Measurements from ENCODE around the gene DDX49. TPM values are rescaled to one million over a fixed set of nuclear protein-coding genes. Genes with fewer than 3 reads are reported as not detected.

DDX49 gene
- total RNA-seq, 1 experiment from 2014 or later: 51.9 TPM

GRCh38 chr19:18881491-18881890 is 38.0 kb upstream of the DDX49 start:
- TF ChIP-seq ZNF274 (IDR thresholded peaks at IDR 0.05; ENCODE audit: low read depth, low read length) (no peak), MAX (IDR thresholded peaks at IDR 0.05) (no peak), POLR2AphosphoS5 (IDR thresholded peaks at IDR 0.05; ENCODE audit: low read depth, low read length) (no peak), RAD21 (IDR thresholded peaks at IDR 0.05; ENCODE audit: low read depth) (no peak), SIN3A (IDR thresholded peaks at IDR 0.05; ENCODE audit: low read depth) (no peak), CTCF (IDR thresholded peaks at IDR 0.05 in 2 of 3, conservative IDR thresholded peaks at IDR 0.05 in 1 of 3; ENCODE audit: borderline replicate concordance in 1 of 3, insufficient read depth in 1 of 3, low read depth in 2 of 3, low read length in 2 of 3) (no peak)
- no peaks in the 10 kb centered on the region for H4K20me1 ChIP-seq (ENCODE audit: insufficient read depth)
- no peak overlapping the region for H3K9ac ChIP-seq (ENCODE audit: low read length)
- DNase-seq (ENCODE audit: low read depth, low spot score) (no peak), ATAC-seq (no peak)
- no peak overlapping the region for H2AFZ ChIP-seq (ENCODE audit: low read depth, low read length, poor library complexity, severe bottlenecking)
- H3K9me3 ChIP-seq (ENCODE audit: control insufficient read depth in 1 of 2, insufficient read depth in 1 of 2, low read depth in 1 of 2, low read length in 2 of 2): peaks cover 0 to 9% of the 10 kb centered on the region in 2 experiments; a peak in 1 of 4 replicates
- H3K79me2 ChIP-seq (ENCODE audit: insufficient read depth, low read length): no peaks in the 10 kb centered on the region
- H3K36me3 ChIP-seq (ENCODE audit: control insufficient read depth in 1 of 2, insufficient read depth in 2 of 2, low read length in 2 of 2): no peaks in the 10 kb centered on the region
- POLR2A ChIA-PET: no interaction called here
- no TSS peak for BruUV-seq (replicated peaks)
- CTCF ChIA-PET: no interaction called here
- no peak overlapping the region for H3K4me3 ChIP-seq (replicated peaks in 1 of 2; ENCODE audit: low read depth in 1 of 2, low read length in 2 of 2)
- no peak overlapping the region for H3K4me2 ChIP-seq (ENCODE audit: low read length)
- H3K9me2 ChIP-seq (ENCODE audit: insufficient read depth): no peaks in the 10 kb centered on the region
- no peaks in the 10 kb centered on the region for H3K27me3 ChIP-seq (ENCODE audit: insufficient read depth, low read length)
- intact Hi-C loops (cut with micrococcal nuclease): no loop called here
- no peak overlapping the region for H3K27ac ChIP-seq (ENCODE audit: low read depth, low read length)
- peaks cover 5 to 16% of the 10 kb centered on the region in 2 experiments; a peak in 3 of 4 replicates for H3K4me1 ChIP-seq (ENCODE audit: control insufficient read depth in 1 of 2, insufficient read depth in 2 of 2, low read length in 2 of 2)
- RAD21 ChIA-PET (ENCODE audit: low non-redundant PET in 1 of 2, low total read pairs in 2 of 2, uncharacterized antibody in 2 of 2, unreplicated experiment in 2 of 2): no interaction called here

GRCh38 chr19:18883526-18884304 is 35.8 kb upstream of the DDX49 start:
- H3K36me3 ChIP-seq (ENCODE audit: control insufficient read depth in 1 of 2, insufficient read depth in 2 of 2, low read length in 2 of 2): no peaks in the 10 kb centered on the region
- intact Hi-C loops (cut with micrococcal nuclease): no loop called here
- peaks cover 5 to 16% of the 10 kb centered on the region in 2 experiments; a peak in 3 of 4 replicates for H3K4me1 ChIP-seq (ENCODE audit: control insufficient read depth in 1 of 2, insufficient read depth in 2 of 2, low read length in 2 of 2)
- H3K79me2 ChIP-seq (ENCODE audit: insufficient read depth, low read length): no peaks in the 10 kb centered on the region
- CTCF ChIA-PET: no interaction called here
- ATAC-seq (no peak), DNase-seq (ENCODE audit: low read depth, low spot score) (no peak)
- RAD21 ChIA-PET (ENCODE audit: low non-redundant PET in 1 of 2, low total read pairs in 2 of 2, uncharacterized antibody in 2 of 2, unreplicated experiment in 2 of 2): no interaction called here
- no peaks in the 10 kb centered on the region for H3K9me3 ChIP-seq (ENCODE audit: control insufficient read depth in 1 of 2, insufficient read depth in 1 of 2, low read depth in 1 of 2, low read length in 2 of 2)
- no TSS peak for BruUV-seq (replicated peaks)
- no peaks in the 10 kb centered on the region for H3K27me3 ChIP-seq (ENCODE audit: insufficient read depth, low read length)
- no peak overlapping the region for H3K27ac ChIP-seq (ENCODE audit: low read depth, low read length)
- no peaks in the 10 kb centered on the region for H4K20me1 ChIP-seq (ENCODE audit: insufficient read depth)
- no peaks in the 10 kb centered on the region for H3K9me2 ChIP-seq (ENCODE audit: insufficient read depth)
- POLR2A ChIA-PET: no interaction called here
- TF ChIP-seq CTCF (IDR thresholded peaks at IDR 0.05 in 2 of 3, conservative IDR thresholded peaks at IDR 0.05 in 1 of 3; ENCODE audit: borderline replicate concordance in 1 of 3, insufficient read depth in 1 of 3, low read depth in 2 of 3, low read length in 2 of 3): no peak
- no peak for TF ChIP-seq ATF3 (IDR thresholded peaks at IDR 0.05)
- no peak for TF ChIP-seq RAD21 (IDR thresholded peaks at IDR 0.05; ENCODE audit: low read depth)
- no peak for TF ChIP-seq POLR2AphosphoS5 (IDR thresholded peaks at IDR 0.05; ENCODE audit: low read depth, low read length)
- TF ChIP-seq ZFX (IDR thresholded peaks at IDR 0.05): no peak
- no peak for TF ChIP-seq FOSL1 (IDR thresholded peaks at IDR 0.05; ENCODE audit: low read depth)
- no peak for TF ChIP-seq CBX3 (IDR thresholded peaks at IDR 0.05; ENCODE audit: low read depth)
- no peak for TF ChIP-seq SRF (IDR thresholded peaks at IDR 0.05; ENCODE audit: low read depth)
- no peak for TF ChIP-seq JUND (IDR thresholded peaks at IDR 0.05)
- H3K4me3 ChIP-seq (replicated peaks in 1 of 2; ENCODE audit: low read depth in 1 of 2, low read length in 2 of 2): no peak overlapping the region
- H2AFZ ChIP-seq (ENCODE audit: low read depth, low read length, poor library complexity, severe bottlenecking): no peak overlapping the region
- H3K4me2 ChIP-seq (ENCODE audit: low read length): no peak overlapping the region
- no peak overlapping the region for H3K9ac ChIP-seq (ENCODE audit: low read length)

Measured in HCT116 (cell line).